A673 (cell line): ENCODE measurements around the gene IGF1R. TPM values are rescaled to one million over a fixed set of nuclear protein-coding genes. Genes with fewer than 3 reads are reported as not detected.

Source experiments
- BruUV-seq: library from RNA; stranded (reverse); fragments of 400-500 nt; replicated peaks from 2 replicates; lab custom pipeline; 2021; lab: Mats Ljungman, UMichigan
- CTCF ChIA-PET: fragments of 300-600 bp; sonication (Branson Sonifier 250); formaldehyde crosslinking; loops from one replicate; lab custom pipeline; 2022; ENCODE audit warnings: antibody characterized with exemption; lab: Charles Lee
- POLR2A ChIA-PET: fragments of 300-600 bp; sonication (Branson Sonifier 250); formaldehyde crosslinking; loops from one replicate; lab custom pipeline; 2022; ENCODE audit warnings: antibody characterized with exemption; ENCODE audit not compliant: low non-redundant PET; lab: Charles Lee
- DNase-seq: peaks from one replicate; pipeline ENCODE4 v3.0.0-alpha.2; 2015; ENCODE audit warnings: low spot score
- H3K27ac ChIP-seq: fragments of 200-600 bp; sonication (generic); 2 replicates; pipeline ENCODE4 v1.5.1; 2016; ENCODE audit warnings: mixed run types, low read depth, mild to moderate bottlenecking, mixed read lengths, antibody characterized with exemption, low read length; ENCODE audit not compliant: poor library complexity, severe bottlenecking
- H3K27me3 ChIP-seq: fragments of 200-600 bp; sonication (generic); replicated peaks from 2 replicates; pipeline ENCODE4 v1.6.1; 2017; ENCODE audit warnings: mixed run types, low read depth, mild to moderate bottlenecking, mixed read lengths, antibody characterized with exemption, low read length; ENCODE audit not compliant: insufficient read depth, poor library complexity
- H3K36me3 ChIP-seq: fragments of 200-600 bp; sonication (generic); 2 replicates; pipeline ENCODE4 v1.6.1; 2016; ENCODE audit warnings: mixed run types, mild to moderate bottlenecking, mixed read lengths, antibody characterized with exemption, low read length; ENCODE audit not compliant: insufficient read depth, poor library complexity, severe bottlenecking
- H3K4me1 ChIP-seq: fragments of 200-600 bp; sonication (generic); 2 replicates; pipeline ENCODE4 v1.6.1; 2017; ENCODE audit warnings: mixed run types, mild to moderate bottlenecking, mixed read lengths, antibody characterized with exemption, low read length; ENCODE audit not compliant: insufficient read depth, poor library complexity, severe bottlenecking
- H3K4me3 ChIP-seq: fragments of 200-600 bp; sonication (generic); 2 replicates; pipeline ENCODE4 v1.5.1; 2016; ENCODE audit warnings: low read depth, mixed run types, mild to moderate bottlenecking, mixed read lengths, low read length; ENCODE audit not compliant: poor library complexity, severe bottlenecking
- H3K9me3 ChIP-seq: fragments of 200-600 bp; sonication (generic); 2 replicates; pipeline ENCODE4 v1.6.1; 2016; ENCODE audit warnings: mixed run types, low read depth, mild to moderate bottlenecking, mixed read lengths, antibody characterized with exemption, low read length; ENCODE audit not compliant: poor library complexity, severe bottlenecking
- EZH2 ChIP-seq: fragments of 200-600 bp; sonication (generic); IDR thresholded peaks from 2 replicates; pipeline ENCODE4 v1.6.1; 2017; ENCODE audit warnings: borderline replicate concordance, low read depth, mild to moderate bottlenecking, mixed read lengths, antibody characterized with exemption, low read length; ENCODE audit not compliant: poor library complexity, severe bottlenecking
- intact Hi-C: fragments of 100-400 bp; cut with micrococcal nuclease; formaldehyde crosslinking; loops from one replicate; pipeline ENCODE4 v1.10.0; 2022; ENCODE audit not compliant: unreplicated experiment
- total RNA-seq: library from RNA; stranded (reverse); gene quantifications from 2 replicates; pipeline ENCODE4 v1.2.3, GENCODE V29; 2021
- TF ChIP-seq, protein P1 (sequence below): fragments of 300-800, 200-600 bp; sonication (generic); conservative IDR thresholded peaks from 2 replicates; pipeline ENCODE4 v1.5.1; 2017; ENCODE audit warnings: low read depth, mild to moderate bottlenecking, antibody characterized with exemption, low read length, moderate library complexity, mixed read lengths

IGF1R gene
- total RNA-seq, 1 experiment from 2014 or later = 34.9 TPM

DNA sequence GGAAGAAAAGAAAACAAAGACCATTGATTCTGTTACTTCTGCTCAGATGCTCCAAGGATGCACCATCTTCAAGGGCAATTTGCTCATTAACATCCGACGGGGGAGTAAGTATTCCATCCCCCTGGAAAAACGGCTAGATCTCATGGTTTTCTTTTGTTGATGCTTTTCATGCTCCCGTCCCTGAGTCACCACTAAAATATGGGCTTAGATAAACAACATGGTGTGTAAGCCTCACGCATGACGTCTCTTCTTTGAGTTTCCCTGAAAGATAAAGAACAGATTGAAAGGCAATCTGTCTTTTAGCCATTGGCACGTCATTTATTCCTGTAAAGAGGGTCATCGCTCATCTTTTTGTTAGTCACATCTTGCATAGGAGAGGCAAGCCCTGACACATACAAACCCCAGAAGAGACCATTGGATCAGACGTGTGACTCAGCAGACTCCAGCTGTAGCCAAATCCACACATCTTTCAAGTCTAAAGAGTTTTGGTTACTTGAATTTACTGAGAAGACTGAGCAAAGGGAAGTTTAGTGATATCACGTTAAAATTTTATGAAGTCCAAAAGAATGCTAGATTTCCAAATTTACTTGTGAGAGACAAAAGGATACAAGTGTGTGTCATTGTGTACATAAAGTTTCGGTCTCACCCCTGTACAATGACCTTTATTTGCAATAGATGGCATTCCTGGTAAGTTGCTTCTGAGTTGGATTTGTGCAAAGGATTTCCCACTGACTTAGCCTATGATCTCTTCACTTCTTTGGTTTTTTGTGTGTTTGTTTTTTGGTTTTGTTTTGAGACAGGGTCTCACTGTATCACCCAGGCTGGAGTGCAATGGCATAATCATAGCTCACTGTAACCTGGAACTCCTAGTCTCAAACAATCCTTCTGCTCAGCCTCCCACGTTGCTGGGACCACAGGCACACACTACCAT is 248.7 kb downstream of the IGF1R start:
- no TSS peak for BruUV-seq

DNA sequence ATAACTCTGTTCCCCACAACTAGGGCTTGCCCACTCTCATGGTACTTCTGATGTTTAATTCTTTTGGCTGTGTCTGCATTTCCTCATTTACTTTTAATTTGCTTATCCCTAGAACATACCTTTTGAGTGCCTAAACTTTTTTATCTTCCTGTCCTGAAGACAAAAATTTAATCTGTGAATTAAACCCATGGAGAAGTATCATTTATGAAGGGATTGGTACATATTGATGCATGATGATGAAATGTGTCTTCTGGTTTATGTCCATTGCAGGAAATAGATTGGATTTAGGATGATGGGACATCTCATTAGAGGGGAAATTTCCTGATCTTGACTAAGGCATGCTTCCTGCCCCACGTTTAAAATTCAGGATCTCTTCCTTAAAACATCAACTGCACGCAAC is 249.8 kb downstream of the IGF1R start:
- intact Hi-C loops = no loop called here
- H3K9me3 ChIP-seq = no peaks in the 10 kb centered on the region
- no peaks in the 10 kb centered on the region for H3K36me3 ChIP-seq
- no peak for DNase-seq
- TF ChIP-seq EZH2 = no peak
- TF ChIP-seq, protein P1, sequence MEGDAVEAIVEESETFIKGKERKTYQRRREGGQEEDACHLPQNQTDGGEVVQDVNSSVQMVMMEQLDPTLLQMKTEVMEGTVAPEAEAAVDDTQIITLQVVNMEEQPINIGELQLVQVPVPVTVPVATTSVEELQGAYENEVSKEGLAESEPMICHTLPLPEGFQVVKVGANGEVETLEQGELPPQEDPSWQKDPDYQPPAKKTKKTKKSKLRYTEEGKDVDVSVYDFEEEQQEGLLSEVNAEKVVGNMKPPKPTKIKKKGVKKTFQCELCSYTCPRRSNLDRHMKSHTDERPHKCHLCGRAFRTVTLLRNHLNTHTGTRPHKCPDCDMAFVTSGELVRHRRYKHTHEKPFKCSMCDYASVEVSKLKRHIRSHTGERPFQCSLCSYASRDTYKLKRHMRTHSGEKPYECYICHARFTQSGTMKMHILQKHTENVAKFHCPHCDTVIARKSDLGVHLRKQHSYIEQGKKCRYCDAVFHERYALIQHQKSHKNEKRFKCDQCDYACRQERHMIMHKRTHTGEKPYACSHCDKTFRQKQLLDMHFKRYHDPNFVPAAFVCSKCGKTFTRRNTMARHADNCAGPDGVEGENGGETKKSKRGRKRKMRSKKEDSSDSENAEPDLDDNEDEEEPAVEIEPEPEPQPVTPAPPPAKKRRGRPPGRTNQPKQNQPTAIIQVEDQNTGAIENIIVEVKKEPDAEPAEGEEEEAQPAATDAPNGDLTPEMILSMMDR = no peak
- H3K27ac ChIP-seq = no peak overlapping the region
- H3K27me3 ChIP-seq = no peaks in the 10 kb centered on the region
- BruUV-seq = no TSS peak
- CTCF ChIA-PET = no interaction called here
- POLR2A ChIA-PET = no interaction called here
- H3K4me1 ChIP-seq = no peaks in the 10 kb centered on the region
- no peak overlapping the region for H3K4me3 ChIP-seq

More for the DNA sequence above, 248.7 kb downstream of the IGF1R start:
- DNase-seq = peak; percentile 70
- intact Hi-C loops = no loop called here
- ChIA-PET POLR2A (no interaction called here), CTCF (no interaction called here)
- H3K27me3 ChIP-seq = no peaks in the 10 kb centered on the region
- H3K4me1 ChIP-seq = no peaks in the 10 kb centered on the region
- H3K4me3 ChIP-seq = no peak overlapping the region
- H3K9me3 ChIP-seq = no peaks in the 10 kb centered on the region
- H3K36me3 ChIP-seq = no peaks in the 10 kb centered on the region
- H3K27ac ChIP-seq = peak overlapping the region; percentile 24
- TF ChIP-seq EZH2 = no peak
- TF ChIP-seq, protein P1 = no peak

DNA sequence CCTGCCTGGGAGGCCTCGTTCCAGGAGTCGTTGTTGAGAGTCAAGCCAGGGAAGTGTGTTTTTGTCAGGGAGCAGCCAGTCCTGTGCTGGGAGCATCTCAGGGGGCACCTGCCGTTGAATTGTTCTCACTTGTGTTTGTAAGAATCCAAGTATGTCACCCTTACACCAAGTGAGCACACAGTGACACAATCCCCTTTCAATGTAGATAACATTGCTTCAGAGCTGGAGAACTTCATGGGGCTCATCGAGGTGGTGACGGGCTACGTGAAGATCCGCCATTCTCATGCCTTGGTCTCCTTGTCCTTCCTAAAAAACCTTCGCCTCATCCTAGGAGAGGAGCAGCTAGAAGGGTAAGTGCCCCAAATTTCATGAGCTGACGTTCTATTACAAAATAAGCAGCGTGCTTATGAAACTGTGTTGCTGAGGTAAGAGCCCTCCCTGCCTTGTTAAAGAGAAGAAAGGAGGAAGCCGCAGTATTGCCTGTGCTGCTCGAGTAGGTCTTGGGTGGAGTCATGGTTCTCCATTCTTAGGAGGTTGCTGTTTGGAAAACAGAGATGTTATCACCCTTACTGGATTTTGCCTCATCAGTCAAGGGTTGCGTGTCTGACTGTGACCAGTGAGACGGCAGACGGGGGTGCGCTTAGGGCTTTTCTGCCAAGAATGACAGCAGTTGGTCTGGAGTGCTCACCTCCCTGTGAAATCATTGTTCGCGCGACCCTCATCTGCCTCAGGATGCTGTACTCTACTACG is 251.1 kb downstream of the IGF1R start:
- ChIA-PET CTCF (no interaction called here), POLR2A (no interaction called here)
- Histone ChIP-seq H3K27me3 (no peaks in the 10 kb centered on the region), H3K4me3 (no peak overlapping the region), H3K9me3 (no peaks in the 10 kb centered on the region), H3K4me1 (no peaks in the 10 kb centered on the region), H3K36me3 (no peaks in the 10 kb centered on the region), H3K27ac (no peak overlapping the region)
- TF ChIP-seq, protein P1 = no peak
- TF ChIP-seq EZH2 = no peak
- no TSS peak for BruUV-seq
- no peak for DNase-seq
- intact Hi-C loops = loop anchor here (5.0 kb wide), 1 partner anchor 382 kb away; no protein-coding TSS in a partner anchor
